K562 (cell line): ENCODE results near the gene CDH3. TPM values are rescaled to one million over a fixed set of nuclear protein-coding genes. Genes with fewer than 3 reads are reported as not detected.

ENCODE experiments used
- ARID4B ChIP-seq: sonication (generic); formaldehyde crosslinking; IDR thresholded peaks from 2 replicates; pipeline ENCODE4 v1.8.0; 2022; ENCODE audit warnings: mild to moderate bottlenecking, missing genetic modification reagents
- CBX1 ChIP-seq: sonication (generic); IDR thresholded peaks from 2 replicates; pipeline ENCODE4 v1.6.1; 2016; ENCODE audit warnings: antibody characterized with exemption, low read depth, mild to moderate bottlenecking
- ETV1 ChIP-seq: fragments of 450-650 bp; conservative IDR thresholded peaks from 2 replicates; pipeline ENCODE4 v1.6.1; 2016; ENCODE audit warnings: missing genetic modification characterization, control low read depth, low read depth, missing compliant biosample characterization
- FOXO4 ChIP-seq: fragments of 450-650 bp; formaldehyde crosslinking; IDR thresholded peaks from 2 replicates; pipeline ENCODE4 v1.4.0; 2020; ENCODE audit warnings: mild to moderate bottlenecking, moderate library complexity
- HDAC3 ChIP-seq: fragments of 450-650 bp; IDR thresholded peaks from 2 replicates; pipeline ENCODE4 v1.6.1; 2018; ENCODE audit warnings: borderline replicate concordance, mild to moderate bottlenecking, moderate library complexity; ENCODE audit not compliant: partially characterized antibody
- HSF4 ChIP-seq: fragments of 250-450 bp; sonication (Bioruptor Pico); IDR thresholded peaks from 2 replicates; pipeline ENCODE4 v2.1.2; 2022; ENCODE audit warnings: mild to moderate bottlenecking, moderate library complexity, borderline replicate concordance
- MAZ ChIP-seq, 2 experiments: fragments of 450-650 bp in 1 of 2; sonication (generic) in 1 of 2; formaldehyde crosslinking; IDR thresholded peaks in 1 of 2; conservative IDR thresholded peaks in 1 of 2; 2 replicates each; pipeline versions ENCODE4 v1.4.0 to v1.5.0; 2020; ENCODE audit warnings: mild to moderate bottlenecking in 1 of 2, missing genetic modification reagents in 1 of 2
- MLX ChIP-seq, 2 experiments: fragments of 450-650 bp in 1 of 2; sonication (generic) in 1 of 2; formaldehyde crosslinking; conservative IDR thresholded peaks; 2 replicates each; pipeline versions ENCODE4 v1.4.0 to v1.8.1; 2020 to 2022; ENCODE audit warnings: mild to moderate bottlenecking in 1 of 2, missing genetic modification reagents in 1 of 2
- PHB ChIP-seq: fragments of 250-450 bp; sonication (Bioruptor Pico); IDR thresholded peaks from 2 replicates; pipeline ENCODE4 v1.5.0; 2021
- RAD21 ChIP-seq, 2 experiments: fragments of 250-450 bp in 1 of 2; fragments of 450-650 bp in 1 of 2; sonication (Bioruptor Pico) in 1 of 2; formaldehyde crosslinking in 1 of 2; IDR thresholded peaks in 1 of 2; conservative IDR thresholded peaks in 1 of 2; 2 replicates each; pipeline versions ENCODE4 v1.4.0 to v1.8.0; 2020 to 2022; ENCODE audit warnings: mild to moderate bottlenecking in 2 of 2, moderate library complexity in 1 of 2
- RFX1 ChIP-seq: fragments of 450-650 bp; IDR thresholded peaks from 2 replicates; pipeline ENCODE4 v1.6.1; 2016; ENCODE audit warnings: mild to moderate bottlenecking, moderate library complexity
- SMC3 ChIP-seq: conservative IDR thresholded peaks from 2 replicates; pipeline ENCODE4 v1.6.1; 2011; ENCODE audit warnings: low read depth, low read length, improper control_type of control experiment; ENCODE audit not compliant: insufficient read depth
- SNIP1 ChIP-seq: fragments of 450-650 bp; IDR thresholded peaks from 2 replicates; pipeline ENCODE4 v1.7.1; 2017; ENCODE audit warnings: low read depth, mild to moderate bottlenecking
- TSC22D4 ChIP-seq: fragments of 450-650 bp; IDR thresholded peaks from 2 replicates; pipeline ENCODE4 v1.6.1; 2016; ENCODE audit warnings: missing genetic modification characterization, missing biosample characterization, control low read depth
- ZNF274 ChIP-seq: IDR thresholded peaks from 2 replicates; pipeline ENCODE4 v1.6.1; 2011; ENCODE audit warnings: low read depth, mild to moderate bottlenecking, low read length, moderate library complexity, borderline replicate concordance
- ZNF75A ChIP-seq: fragments of 450-650 bp; formaldehyde crosslinking; IDR thresholded peaks from 2 replicates; pipeline ENCODE4 v1.4.0; 2020; ENCODE audit warnings: mild to moderate bottlenecking
- polyA plus RNA-seq, 8 experiments: library from polyadenylated mRNA; depleted of rRNA in 4 of 8; stranded (reverse) in 5 of 8; unstranded in 3 of 8; fragments of >200 nt; fragmentation: Nextera tagmentation in 2 of 8; fragmentation: Illumina TruSeq in 1 of 8; extraction: Ambion mirVana in 2 of 8; extraction: Trizol in 1 of 8; gene quantifications; 2 replicates each; pipeline versions ENCODE4 v1.2.1 to v1.2.3, GENCODE V29; 2011 to 2014; ENCODE audit warnings: inconsistent platforms in 1 of 8, missing spikeins in 1 of 8
- total RNA-seq, 7 experiments: library from RNA; depleted of rRNA in 6 of 7; stranded (reverse); fragments of >200 nt in 6 of 7; fragmentation: Illumina TruSeq in 2 of 7; extraction: Trizol in 2 of 7; gene quantifications; 2 replicates each; pipeline versions ENCODE4 v1.2.1 to v1.2.3, GENCODE V29; 2011 to 2021; ENCODE audit warnings: low replicate concordance in 1 of 7

CDH3 gene
- total and polyA plus RNA-seq, 9 of the 15 experiments (the other 6 are each of a cell fraction or from before 2014, with no cell fraction given): 0.06 to 0.09 TPM; not detected in 7

GRCh38 chr16:68704232-68704867 lies 59.2 kb downstream of the CDH3 start (continued):
- TF ChIP-seq ARID4B (CRISPR knock-in tag) (no peak), TSC22D4 (no peak), PHB (CRISPR knock-in tag) (no peak), CBX1 (no peak), RAD21 (CRISPR knock-in tag; conservative IDR thresholded peaks at IDR 0.05 in 1 of 2, IDR thresholded peaks at IDR 0.05 in 1 of 2) (peak; percentile 90 to 99), ZNF274 (no peak), SMC3 (peak; percentile 95), MLX (CRISPR knock-in tag; conservative IDR thresholded peaks at IDR 0.05) (no peak), MAZ (CRISPR knock-in tag; conservative IDR thresholded peaks at IDR 0.05 in 1 of 2, IDR thresholded peaks at IDR 0.05 in 1 of 2) (peak in 1 of 2 experiments; percentile 53; a peak in 1 of 4 replicates), RFX1 (no peak), HSF4 (CRISPR knock-in tag) (no peak), ZNF75A (CRISPR knock-in tag) (no peak), HDAC3 (no peak), SNIP1 (no peak), FOXO4 (CRISPR knock-in tag) (no peak), ETV1 (tag) (no peak)
